Hematopoietic multipotent progenitor cell (in vitro differentiated cells): ENCODE results near the gene HSPH1. TPM values are rescaled to one million over a fixed set of nuclear protein-coding genes. Genes with fewer than 3 reads are reported as not detected.
"Not testable (repeated sequence)": the region's sequence is repeated elsewhere in the genome, so short reads cannot be mapped to it uniquely, and the experiment has no call there.

Source experiments
- DNase-seq, 3 donors: peaks; one replicate each; pipeline ENCODE4 v3.0.0-alpha.2; 2011 to 2015; ENCODE audit warnings: low read depth in 2 of 3, low spot score in 2 of 3
- total RNA-seq: library from RNA; depleted of rRNA; stranded (reverse); fragments of >200 nt; gene quantifications from one replicate; pipeline ENCODE4 v1.2.3, GENCODE V29; 2012

The HSPH1 gene
- total RNA-seq, 1 donor, result 9.2 TPM

GRCh38 chr13:31101472-31102170 is 60.1 kb downstream of the HSPH1 start:
- no peak for DNase-seq

DNA sequence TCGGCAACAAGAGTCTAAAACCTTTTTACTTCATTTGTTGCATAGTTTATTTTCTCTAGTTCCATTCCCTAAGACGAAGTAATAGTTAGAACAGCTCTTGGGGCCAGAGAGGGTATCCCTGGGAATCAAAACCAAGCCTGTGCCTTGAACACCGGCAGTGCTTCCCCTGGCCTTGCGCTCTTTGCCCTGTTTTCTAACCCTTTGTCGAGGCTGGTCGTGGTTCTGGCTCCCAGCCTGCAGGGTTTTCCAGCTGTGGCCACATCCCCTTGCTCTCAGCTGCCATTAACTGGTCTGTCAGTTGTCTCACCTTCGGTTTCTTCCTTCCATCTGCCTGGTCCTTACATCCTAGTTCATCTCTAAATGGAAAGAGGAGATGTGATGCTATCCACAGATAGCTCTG is 61.0 kb downstream of the HSPH1 start:
- no peak for DNase-seq

DNA sequence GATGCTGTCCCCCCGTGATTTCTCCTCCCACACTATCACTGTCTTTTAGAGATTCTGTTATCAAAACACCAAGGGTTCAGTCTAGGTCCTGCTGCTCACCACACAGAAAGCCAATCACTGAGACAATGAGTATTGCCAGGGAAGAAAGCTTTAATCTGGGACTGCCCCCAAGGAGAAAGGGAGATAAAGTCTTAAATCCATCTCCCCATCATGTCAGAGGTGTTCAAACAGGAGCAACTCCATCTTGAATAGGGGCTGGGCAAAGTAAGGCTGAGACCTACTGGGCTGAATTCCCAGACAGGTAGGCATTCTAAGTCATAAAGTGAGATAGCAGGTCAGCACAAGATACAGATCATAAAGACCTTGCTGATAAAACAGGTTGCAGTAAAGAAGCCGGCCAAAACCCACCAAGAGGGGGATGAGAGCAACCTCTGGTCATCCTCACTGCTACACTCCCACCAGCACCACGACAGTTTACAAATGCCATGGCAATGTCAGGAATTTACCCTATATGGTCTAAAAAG is 63.7 kb downstream of the HSPH1 start:
- not testable (repeated sequence) for DNase-seq

DNA sequence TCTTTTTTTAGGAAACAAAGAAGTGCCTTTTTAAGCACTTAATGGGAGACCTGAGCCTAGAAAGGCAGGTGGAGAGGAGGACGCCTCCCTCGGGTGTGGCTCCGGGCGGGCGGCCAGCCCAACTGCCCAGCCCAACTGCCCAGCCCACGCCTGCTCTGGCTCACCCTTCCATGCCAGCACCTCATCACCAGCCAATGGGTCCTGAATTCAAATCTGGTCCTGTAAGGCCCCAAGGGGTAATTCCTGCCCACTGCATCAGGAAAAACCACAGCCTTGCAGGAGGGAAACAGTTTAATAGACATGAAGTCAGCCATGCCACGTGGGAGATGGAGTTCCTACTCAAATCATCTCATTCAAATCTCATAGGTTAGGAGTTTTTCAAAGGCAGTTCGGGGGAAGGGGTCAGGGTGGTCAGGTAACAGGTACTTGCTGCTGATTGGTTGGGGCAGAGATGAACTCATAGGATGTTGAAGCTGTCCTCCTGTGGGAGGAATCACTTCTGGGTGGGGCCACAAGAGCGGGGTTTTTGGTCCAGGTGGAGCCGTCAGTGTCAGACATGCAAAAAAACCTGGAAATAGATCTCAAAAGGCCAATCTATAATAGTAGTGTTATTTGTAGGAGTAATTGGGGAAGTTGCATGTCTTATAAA is 64.9 kb downstream of the HSPH1 start:
- no peak for DNase-seq

DNA sequence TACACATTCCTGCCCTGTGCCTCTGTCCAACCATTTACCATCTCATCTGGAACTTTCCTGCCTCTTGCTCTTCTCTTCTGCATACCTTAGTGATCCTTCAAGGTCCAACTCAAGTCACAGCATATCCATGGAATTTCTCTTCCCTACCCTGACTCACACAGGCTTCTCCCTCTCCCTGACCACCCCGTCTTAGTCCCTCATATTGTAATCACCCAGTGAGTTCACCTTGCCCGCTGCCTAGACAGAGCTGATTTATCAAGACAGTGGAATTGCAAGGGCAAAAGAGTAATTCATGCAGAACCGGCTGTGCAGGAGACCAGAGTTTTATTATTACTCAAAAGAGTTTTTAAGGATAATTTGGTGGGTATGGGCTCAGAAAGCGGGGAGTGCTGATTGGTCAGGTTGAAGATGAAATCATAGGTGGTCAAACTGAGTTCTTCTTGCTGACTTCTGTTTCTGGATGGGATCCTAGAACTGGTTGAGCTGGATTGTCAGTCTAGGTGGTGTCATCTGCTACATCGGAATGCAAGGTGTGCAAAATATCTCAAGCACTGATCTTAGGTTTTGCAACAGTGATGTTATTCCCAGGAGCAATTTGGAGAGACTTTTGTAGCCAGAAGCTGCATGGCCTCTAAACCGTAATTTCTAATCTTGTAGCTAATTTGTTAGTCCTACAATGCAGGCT is 67.2 kb downstream of the HSPH1 start:
- no peak for DNase-seq

DNA sequence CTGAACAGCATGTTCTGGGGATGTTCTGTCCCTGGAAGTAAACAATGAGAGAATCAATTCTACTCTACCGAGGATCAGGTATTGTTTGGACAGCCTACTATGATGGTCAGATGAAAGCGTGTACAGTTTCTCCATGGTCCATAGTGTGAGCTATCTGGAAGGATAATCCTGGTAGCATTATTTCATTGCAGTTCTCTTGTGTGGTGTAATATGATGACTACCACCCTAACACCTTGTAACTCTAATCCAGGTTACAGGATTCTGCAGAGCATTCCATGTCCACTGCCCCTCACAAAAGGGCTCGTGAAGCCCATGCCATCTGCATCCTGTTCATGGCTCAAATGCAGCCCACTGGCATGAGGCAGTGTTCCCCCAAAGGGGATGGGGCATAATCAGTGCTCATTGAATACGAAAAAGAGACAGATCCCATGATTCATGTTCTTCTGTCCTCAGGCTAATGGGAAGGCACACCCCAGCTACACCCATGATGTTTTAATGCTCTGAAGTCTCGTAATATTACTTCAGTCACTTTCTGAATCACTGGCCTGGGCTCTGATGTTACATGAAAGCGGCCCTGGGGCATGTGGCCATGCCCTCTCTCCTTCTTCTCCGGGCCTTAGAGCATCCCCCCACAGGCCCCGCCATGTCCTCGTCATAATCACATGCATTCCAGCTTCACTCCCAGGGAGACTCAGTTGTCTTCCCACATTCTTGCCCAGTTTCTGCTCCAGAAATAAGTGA is 68.4 kb downstream of the HSPH1 start:
- no peak for DNase-seq

GRCh38 chr13:31092646-31093045 is 69.1 kb downstream of the HSPH1 start:
- DNase-seq, result no peak

DNA sequence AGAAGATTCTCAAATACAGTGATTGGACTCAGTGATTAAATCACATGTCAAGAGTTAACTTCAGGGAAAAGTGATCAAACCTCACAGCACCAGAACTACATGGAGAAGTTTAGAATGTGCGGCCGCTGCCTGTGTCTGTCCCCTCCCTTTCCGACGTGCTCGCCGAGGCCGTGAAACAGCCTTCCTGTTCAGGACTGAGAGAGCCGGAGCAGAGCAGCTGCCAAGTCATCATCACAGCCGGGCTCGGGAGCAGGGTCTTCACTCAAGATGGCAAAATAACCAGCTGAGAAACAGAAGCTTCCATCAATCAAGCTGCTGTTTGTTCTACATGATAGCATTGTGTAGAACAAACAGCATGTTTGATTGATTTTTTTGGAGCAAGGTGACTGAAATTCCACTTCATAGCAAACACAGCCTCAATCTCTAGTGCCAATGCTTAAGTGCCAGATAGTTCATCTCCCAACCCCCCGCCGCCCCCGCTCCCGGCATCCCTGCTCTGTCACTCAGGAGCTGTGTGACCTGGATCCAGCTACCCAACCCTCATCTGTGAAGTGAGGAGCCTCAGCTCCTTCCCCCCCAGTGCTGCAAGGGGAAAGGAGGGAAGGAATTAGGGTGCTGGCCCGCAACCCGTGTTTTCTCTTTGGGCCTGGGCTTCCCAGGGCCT is 70.6 kb downstream of the HSPH1 start:
- DNase-seq, result peak in 2 of 3 donors; percentile 13 to 47

DNA sequence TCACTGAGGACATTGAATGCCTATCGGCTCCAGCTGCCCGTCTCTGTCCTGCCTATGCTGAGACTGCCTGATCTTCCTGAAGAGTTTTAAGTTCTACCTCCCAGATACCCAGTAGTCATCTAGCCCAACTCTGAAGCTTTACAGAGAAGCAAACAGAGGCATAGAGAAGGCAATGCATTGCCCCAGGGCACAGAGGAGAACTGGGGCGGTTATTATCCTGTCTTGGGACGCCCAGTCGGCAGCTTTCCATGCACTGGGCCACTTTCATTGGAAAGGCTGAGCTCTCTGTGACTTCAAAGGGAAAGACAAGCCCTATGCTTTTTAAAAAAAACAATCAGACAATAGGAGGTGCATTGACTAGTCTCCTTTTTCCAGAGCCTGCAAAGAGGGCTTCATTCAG is 71.6 kb downstream of the HSPH1 start:
- DNase-seq, result no peak

- no peak for DNase-seq
Measured at GRCh38 chr13:31089649-31090048, 72.1 kb downstream of the HSPH1 start.

DNA sequence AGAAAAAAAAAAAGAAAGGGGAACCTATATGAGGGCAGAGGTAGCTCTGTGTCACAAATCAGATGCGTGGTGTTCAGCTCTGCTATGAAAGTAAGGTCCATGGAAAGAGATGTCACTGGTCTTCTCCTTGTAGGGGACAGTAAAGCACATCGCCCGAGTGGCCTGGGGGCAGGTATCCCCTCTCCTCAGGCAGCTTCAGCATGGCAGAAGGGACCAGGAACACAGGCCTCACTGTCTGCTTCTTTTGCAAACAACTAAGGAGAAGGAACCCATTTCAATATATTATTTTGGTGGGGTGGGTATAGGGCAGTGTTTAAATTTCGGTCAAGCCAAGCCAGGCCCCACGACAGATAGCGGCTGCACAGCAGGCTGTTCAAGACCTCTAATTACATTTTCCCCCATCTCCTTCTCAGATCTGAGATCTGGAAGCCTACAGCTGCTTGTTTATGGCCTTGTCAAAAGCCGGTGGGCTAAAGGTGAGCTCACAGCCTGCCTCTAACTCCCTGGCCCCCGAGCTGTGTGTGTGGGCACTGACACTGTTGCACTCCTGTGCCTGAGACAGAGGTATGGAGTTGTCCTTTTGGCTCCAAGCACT is 72.8 kb downstream of the HSPH1 start:
- no peak for DNase-seq

Other genes starting within 250 kb of the HSPH1 start
- gene TEX26, start 229.2 kb downstream of the HSPH1 start, total RNA-seq, result not detected
- 3.2 TPM for gene B3GLCT, start 38.1 kb upstream of the HSPH1 start, total RNA-seq